Measurements from ENCODE around the gene LMCD1. TPM values are rescaled to one million over a fixed set of nuclear protein-coding genes. Genes with fewer than 3 reads are reported as not detected.

LMCD1 gene
- total and polyA plus RNA-seq, 2 experiments from 2014 or later: 21.8 to 35.3 TPM

GRCh38 chr3:8548502-8549275 lies 47.1 kb downstream of the LMCD1 start:
- Histone ChIP-seq H3K27me3 (ENCODE audit: insufficient read depth) (no peaks in the 10 kb centered on the region), H3K27ac (ENCODE audit: low read depth) (no peak overlapping the region), H2AFZ (no peak overlapping the region), H3K4me3 (no peak overlapping the region), H3K4me2 (no peak overlapping the region), H3K4me1 (ENCODE audit: insufficient read depth) (no peaks in the 10 kb centered on the region), H3K79me2 (replicated peaks; ENCODE audit: insufficient read depth) (no peaks in the 10 kb centered on the region), H3F3A (replicated peaks; ENCODE audit: low read depth) (no peaks in the 10 kb centered on the region), H3K36me3 (ENCODE audit: insufficient read depth) (no peaks in the 10 kb centered on the region), H4K20me1 (replicated peaks; ENCODE audit: insufficient read depth) (no peaks in the 10 kb centered on the region), H3K9me2 (ENCODE audit: insufficient read depth) (no peaks in the 10 kb centered on the region)
- no peak for ATAC-seq
- H3K4me3 Mint-ChIP-seq: no peak overlapping the region
- no peaks in the 10 kb centered on the region for H3K9me3 Mint-ChIP-seq
- TF ChIP-seq NANOG (IDR thresholded peaks at IDR 0.05; ENCODE audit: borderline replicate concordance) (no peak), JUNB (IDR thresholded peaks at IDR 0.05; ENCODE audit: unreplicated experiment) (no peak), ETS1 (IDR thresholded peaks at IDR 0.05) (no peak), CTCF (conservative IDR thresholded peaks at IDR 0.05; ENCODE audit: low read depth in 2 of 2) (no peak), REST (IDR thresholded peaks at IDR 0.05; ENCODE audit: unreplicated experiment) (no peak), EZH2 (IDR thresholded peaks at IDR 0.05; ENCODE audit: low read depth, unreplicated experiment) (no peak), STAT1 (IDR thresholded peaks at IDR 0.05; ENCODE audit: unreplicated experiment) (no peak), CREB1 (CRISPR knock-in tag; IDR thresholded peaks at IDR 0.05; ENCODE audit: low read depth) (no peak), POLR2AphosphoS5 (IDR thresholded peaks at IDR 0.05; ENCODE audit: low read depth) (no peak), ZNF331 (CRISPR knock-in tag; IDR thresholded peaks at IDR 0.05; ENCODE audit: low read depth) (no peak)
- peaks cover 4% of the 10 kb centered on the region; the same call in 1 of the 3 replicates for H3K4me1 Mint-ChIP-seq
- DNase-seq (ENCODE audit: low spot score): no peak
- H3K27ac Mint-ChIP-seq: no peak overlapping the region
- no peaks in the 10 kb centered on the region; the same call in 2 of the 3 replicates for H3K36me3 Mint-ChIP-seq (ENCODE audit: low read depth)
- H3K27me3 Mint-ChIP-seq (ENCODE audit: insufficient read depth, low read depth, poor library complexity): peaks cover 8% of the 10 kb centered on the region

All from GM23338 (cell line).